Stimulated activated CD8-positive, alpha-beta memory T cell treated with anti-CD3 and anti-CD28 coated beads, Interleukin-4, amount 100 ng/mL, for 1 hour (primary cell): ENCODE measurements around the gene SLC35E4.
A peak's percentile ranks its signal among the peaks of the same experiment; 100 is the strongest.
"Not testable (repeated sequence)": the region's sequence is repeated elsewhere in the genome, so short reads cannot be mapped to it uniquely, and the experiment has no call there.

Experiments
- DNase-seq, 2 donors: peaks; one replicate each; pipeline ENCODE4 v3.0.0-alpha.2; 2020; ENCODE audit warnings: low read depth in 2 of 2, low spot score in 1 of 2

Gene SLC35E4

DNA sequence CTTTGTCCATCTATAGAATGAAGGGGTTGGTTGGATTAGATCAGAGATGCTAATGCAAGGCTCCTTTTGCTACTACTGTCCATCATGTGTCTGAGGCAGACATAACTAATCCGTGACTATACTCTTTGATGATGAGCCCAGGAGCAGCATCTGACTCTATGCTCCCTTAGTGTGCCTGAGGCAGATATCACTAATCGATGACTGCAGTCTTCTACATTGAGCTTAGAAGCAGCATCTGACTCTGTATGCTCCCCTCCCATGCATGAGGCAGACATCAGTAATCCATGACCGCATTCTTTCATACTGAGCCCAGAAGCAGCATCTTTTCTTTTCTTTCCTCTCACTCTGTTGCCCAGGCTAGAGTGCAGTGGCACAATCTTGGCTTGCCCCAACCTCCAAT lies 24.4 kb upstream of the SLC35E4 start:
- no peak for DNase-seq

DNA sequence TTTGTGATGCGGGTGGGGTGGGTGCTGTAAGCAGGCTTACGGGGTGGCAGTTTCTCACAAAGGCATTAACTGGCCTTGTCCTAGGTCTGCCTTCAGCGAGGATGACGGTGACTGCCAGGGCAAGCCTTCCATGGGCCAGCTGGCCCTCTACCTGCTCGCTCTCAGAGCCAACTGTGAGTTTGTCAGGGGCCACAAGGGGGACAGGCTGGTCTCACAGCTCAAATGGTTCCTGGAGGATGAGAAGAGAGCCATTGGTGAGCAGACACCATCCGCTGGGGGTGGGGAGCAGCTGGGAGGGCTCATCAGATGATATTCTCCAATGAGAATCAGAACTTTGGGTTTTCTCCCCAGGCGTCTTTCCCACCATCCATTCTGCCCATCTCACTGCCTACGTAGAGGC lies 22.8 kb upstream of the SLC35E4 start:
- DNase-seq, result no peak

DNA sequence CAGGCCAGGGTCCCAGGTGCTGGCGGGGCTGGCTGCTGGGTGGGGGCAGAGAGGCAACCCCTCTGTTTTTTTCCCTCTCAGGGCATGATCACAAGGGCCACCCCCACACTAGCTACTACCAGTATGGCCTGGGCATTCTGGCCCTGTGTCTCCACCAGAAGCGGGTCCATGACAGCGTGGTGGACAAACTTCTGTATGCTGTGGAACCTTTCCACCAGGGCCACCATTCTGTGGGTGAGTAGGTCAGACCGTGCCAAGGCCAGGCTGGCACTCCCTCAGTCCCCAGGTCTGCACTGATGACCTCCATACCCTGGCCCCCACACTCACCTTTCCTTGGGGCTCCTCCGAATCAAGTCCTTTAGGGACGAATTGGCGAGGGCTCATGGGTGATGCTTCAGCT lies 21.3 kb upstream of the SLC35E4 start:
- DNase-seq, result no peak

DNA sequence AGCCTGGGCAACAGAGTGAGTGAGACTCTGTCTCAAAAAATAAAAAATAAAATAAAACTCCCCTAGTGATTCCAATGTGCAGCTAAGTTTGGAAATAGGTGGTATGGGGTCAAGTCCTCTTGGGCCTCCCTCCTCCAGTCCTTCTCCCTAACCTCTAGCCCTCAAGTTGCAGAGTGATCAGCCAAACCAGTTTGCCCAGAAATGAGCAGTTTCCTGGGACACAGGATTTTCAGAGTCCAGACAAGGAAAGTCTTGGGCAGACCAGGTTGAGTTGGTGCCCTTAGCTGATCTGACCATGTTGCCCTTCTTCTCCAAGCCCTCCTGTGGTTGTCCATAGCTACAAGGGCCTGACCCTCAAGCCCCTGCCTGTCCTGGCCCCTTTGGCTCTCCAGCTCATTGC lies 20.7 kb upstream of the SLC35E4 start:
- no peak for DNase-seq

DNA sequence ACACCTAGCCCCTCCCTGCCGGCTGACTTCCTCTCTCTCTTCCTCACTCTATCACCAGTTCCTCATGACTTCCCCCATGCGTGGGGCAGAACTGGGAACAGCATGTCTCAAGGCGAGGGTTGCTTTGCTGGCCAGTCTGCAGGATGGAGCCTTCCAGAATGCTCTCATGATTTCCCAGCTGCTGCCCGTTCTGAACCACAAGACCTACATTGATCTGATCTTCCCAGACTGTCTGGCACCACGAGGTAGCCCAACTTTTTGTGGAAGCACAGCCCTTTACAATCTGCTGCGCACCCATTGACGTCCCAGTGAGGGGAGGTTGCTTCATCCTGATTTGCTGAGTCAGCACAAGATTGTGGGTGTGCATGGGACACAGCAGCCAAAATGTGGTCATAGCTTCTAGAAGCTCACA lies 20.0 kb upstream of the SLC35E4 start:
- no peak for DNase-seq

DNA sequence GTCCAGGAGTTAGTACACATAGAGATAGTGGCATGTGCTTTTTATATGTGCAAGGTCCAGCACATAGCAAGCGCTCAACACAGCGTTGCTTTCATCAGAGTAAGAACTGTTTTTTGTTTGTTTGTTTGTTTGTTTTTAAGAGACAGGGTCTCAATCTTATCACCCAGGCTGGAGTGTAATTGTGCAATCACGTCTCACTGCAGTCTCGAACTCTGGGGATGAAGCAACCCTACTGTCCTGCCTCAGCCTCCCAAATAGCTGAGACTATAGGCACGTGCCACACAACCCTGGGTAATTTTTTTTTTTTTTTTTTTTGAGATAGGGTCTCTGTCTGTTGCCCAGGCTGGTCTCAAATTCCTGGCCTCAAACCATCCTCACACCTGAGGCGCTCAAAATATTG lies 17.8 kb upstream of the SLC35E4 start:
- DNase-seq, result no peak

DNA sequence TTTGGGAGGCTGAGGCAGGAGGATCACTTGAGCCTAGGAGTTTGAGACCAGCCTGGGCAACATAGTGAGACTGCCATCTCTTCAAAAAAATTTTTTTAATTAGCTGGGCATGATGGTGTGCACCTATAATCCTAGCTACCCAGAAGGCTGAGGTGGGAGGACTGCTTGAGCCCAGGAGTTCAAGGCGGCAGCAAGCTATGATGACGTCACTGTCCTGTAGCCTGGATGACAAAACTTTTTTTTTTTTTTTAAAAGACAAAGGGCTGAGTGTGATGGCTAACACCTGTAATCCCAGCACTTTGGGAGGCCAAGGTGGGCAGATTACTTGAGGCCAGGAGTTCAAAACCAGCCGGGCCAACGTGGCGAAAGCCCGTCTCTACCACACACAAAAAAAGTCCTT lies 15.7 kb upstream of the SLC35E4 start:
- not testable (repeated sequence) for DNase-seq

DNA sequence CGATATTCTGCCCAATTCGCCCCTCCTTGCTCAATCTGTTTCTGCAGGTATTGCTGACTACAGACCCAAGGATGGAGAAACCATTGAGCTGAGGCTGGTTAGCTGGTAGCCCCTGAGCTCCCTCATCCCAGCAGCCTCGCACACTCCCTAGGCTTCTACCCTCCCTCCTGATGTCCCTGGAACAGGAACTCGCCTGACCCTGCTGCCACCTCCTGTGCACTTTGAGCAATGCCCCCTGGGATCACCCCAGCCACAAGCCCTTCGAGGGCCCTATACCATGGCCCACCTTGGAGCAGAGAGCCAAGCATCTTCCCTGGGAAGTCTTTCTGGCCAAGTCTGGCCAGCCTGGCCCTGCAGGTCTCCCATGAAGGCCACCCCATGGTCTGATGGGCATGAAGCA lies 9.2 kb upstream of the SLC35E4 start:
- no peak for DNase-seq

DNA sequence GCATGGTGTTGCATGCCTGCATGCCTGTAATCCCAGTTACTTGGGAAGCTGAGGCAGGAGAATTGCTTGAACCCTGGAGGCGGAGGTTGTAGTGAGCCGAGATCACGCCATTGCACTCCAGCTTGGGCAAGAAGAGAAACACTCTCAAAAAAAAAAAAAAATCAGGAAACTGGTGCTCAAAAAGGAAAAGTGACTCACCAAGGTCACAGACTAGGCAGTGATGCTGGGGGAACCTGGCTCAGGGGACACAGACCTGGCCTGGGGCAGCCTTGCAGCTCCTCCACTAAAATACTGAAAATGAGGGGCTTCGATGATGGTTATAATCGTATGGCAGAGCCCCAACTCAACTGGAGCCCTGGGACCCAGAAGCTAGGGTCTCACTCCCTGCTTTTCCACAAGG lies 8.1 kb upstream of the SLC35E4 start:
- no peak for DNase-seq

DNA sequence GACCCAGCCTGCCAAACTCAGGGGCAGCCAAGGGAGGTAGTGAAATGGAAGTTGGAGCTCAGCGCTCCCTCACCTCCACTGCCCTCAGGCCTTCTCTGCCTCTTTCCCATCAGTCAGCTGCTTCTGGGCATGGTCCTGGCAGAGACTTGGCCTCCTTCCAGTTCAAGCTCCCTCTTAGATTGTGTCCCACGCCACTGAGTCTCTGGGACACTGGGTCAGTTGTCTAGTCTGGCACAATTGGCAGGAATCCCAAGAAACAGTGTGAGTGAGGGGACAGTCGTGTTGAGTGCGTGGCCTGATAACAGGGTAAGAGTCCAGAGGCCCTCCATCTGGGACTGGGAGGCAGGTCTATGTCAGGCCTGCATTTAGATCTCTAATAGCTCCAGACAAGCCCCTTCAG lies 7.1 kb upstream of the SLC35E4 start:
- DNase-seq, result no peak

DNA sequence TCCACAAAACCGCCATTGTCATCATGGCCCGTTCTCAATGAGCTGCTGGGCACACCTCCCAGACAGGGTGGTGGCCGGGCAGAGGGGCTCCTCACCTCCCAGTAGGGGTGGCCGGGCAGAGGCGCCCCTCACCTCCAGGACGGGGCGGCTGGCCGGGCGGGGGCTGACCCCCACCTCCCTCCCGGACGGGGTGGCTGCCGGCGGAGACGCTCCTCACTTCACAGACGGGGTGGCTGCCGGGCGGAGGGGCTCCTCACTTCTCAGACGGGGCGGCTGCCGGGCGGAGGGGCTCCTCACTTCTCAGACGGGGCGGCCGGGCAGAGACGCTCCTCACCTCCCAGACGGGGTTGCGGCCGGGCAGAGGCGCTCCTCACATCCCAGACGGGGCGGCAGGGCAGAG lies 4.1 kb upstream of the SLC35E4 start:
- DNase-seq, result not testable (repeated sequence)

DNA sequence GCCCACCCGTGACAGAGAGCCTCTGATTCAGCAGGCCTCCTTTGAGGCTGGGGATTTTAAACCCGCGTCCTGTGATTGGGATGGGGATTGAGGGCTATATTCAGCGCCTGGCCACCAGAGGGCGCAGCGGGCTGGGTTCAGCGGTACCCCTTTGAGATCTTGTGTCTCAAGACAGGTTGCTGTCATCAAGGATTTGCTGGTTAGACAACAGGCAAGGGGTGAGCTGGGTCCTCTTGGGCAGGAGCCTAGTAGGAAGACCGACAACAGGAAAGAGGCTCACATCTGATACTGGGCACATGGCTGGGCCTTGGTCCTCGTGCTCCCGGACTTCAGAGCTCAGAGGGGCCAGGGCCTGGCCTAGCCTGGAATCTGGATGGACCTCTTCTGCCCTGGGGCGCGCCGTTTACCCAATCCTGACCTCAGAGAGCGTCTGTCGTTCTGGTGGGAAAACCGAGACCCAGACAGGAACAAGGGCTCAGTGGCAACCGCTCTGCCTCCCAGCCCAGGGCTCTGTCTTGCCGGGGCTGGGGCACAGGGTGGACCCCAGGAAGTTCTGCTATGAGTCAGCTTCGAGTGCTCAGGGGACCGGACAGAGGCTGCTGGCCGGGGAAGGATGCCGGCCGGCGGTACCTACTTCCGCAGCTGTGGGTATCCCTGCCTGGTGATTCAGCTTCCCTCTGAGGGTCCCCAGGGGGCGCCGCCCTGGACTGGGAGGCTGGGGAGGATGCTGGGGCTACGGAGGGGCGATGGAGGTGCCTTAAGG lies 929 bp upstream of the SLC35E4 start:
- DNase-seq, result peak; percentile 87 to 90

DNA sequence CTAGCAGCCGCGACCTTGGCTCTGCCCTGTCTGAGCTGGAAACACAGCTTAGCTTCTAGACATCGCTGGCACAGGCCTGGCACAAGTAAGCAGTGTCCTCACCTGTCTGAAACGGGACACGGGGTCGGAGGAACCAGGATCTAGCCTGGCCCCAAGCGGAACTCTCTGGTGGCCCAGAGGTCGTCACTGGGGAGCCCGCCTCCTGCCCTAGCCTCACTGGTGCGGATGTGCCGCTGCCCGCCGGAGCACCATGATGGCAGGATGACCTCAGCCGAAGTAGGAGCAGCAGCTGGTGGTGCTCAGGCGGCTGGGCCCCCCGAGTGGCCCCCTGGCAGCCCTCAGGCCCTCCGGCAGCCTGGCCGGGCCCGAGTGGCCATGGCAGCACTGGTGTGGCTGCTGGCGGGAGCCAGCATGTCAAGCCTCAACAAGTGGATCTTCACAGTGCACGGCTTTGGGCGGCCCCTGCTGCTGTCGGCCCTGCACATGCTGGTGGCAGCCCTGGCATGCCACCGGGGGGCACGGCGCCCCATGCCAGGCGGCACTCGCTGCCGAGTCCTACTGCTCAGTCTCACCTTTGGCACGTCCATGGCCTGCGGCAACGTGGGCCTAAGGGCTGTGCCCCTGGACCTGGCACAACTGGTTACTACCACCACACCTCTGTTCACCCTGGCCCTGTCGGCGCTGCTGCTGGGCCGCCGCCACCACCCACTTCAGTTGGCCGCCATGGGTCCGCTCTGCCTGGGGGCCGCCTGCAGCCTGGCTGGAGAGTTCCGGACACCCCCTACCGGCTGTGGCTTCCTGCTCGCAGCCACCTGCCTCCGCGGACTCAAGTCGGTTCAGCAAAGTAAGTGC lies 871 bp downstream of the SLC35E4 start:
- DNase-seq, result no peak

DNA sequence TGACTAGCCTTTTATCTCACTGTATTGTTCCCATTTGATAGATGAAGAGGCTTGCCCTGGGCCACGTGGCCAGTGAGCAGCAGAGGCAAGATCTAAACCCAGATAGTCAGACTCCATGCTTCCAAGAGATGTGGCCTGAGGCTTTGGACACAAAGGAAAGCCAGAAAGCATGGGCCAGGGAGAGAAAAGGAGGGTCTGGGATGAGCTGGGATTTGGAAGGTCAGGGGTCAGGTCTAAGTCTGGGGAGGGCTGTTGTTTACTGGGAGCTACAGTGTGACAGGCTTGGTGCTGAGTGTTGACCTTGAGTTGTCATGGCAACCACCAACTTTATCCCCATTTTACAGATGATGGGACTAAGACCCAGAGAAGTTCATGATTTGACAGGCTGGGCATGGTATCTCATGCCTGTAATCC lies 2.1 kb downstream of the SLC35E4 start:
- no peak for DNase-seq

DNA sequence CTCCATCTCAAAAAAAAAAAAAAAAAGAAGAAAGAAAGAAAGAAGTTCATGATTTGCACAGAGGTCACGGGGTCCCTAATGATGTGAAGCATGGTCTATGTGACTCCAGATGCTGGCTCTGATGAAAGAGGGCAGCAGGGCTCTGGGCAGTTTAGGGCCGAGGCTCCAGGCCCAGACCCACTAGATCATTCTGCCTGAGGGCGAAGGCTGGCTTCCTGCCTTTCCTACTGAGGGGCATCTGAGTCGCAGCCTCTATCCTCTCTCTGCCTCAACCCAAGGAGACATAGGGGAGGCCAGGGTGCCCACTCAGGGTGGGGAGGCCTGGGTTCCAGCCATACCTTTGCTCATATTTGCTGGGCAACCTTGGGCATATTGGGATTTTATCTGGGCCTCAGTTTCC lies 4.8 kb downstream of the SLC35E4 start:
- no peak for DNase-seq

DNA sequence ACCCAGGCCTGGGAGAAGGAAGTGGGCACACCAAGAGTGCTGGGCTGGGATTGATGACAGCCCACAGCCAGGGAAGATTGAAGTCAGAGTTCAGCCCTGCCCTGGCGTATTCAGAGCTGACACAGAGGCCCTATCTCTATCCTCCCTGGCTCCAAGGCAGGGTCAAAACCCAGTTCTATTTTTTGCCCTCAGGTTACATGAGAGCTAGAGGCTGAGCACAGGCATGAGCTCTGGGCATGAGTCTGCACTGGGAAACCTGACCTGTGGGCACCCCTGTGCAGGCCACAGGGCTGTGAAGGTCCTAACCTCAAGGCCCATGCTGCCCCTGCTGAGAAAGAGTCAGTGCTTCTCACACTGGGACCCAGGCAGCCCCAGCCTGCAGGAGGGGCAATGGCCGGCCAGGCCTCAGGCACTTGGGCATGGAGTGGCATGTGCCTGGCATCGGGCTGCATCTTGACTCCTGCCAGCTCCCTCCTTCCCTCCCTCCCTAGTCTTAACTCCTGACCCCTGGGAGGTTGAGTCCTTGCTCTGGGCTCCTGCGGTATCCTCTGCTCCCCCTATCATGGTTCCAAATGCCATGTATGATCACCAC lies 5.4 kb downstream of the SLC35E4 start:
- no peak for DNase-seq

DNA sequence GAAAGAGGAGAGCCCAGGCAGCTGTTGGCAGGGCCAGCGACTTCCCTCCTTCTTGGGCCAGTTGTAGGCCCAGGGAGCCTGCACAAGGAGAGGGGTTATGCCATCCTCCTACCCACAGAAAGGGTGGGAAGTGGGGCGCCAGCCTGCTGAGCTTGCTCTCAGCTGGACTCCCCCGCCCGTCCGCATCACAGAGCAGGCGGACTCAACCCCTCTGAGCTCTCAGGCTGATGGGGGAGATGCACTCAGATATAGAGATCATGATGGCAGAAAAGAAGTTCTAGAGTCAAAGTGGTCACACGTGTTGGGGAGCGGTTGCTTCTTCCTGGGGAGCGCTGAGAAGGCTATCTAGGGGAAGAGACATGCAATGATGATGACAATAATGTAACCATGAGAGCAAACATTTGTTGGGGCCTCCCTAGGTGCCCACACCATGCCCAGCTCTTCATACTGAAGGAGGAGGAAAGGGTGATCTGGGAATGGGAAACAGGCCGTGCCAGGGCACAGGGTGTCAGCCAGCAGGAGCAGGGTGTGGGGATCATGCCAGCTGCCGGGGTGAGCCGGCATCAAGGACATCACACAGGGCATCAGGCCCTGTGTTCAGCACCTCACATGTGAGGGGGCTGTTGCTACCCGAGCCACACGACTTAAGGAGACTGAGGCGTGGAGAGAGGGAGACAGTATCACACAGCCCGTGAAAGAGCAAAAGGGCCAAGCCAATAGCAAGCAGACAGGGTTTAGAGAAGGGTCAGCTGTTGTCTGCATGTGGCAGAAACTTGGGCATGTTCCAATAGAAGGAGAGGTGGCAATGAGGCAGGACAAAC lies 7.7 kb downstream of the SLC35E4 start:
- no peak for DNase-seq

DNA sequence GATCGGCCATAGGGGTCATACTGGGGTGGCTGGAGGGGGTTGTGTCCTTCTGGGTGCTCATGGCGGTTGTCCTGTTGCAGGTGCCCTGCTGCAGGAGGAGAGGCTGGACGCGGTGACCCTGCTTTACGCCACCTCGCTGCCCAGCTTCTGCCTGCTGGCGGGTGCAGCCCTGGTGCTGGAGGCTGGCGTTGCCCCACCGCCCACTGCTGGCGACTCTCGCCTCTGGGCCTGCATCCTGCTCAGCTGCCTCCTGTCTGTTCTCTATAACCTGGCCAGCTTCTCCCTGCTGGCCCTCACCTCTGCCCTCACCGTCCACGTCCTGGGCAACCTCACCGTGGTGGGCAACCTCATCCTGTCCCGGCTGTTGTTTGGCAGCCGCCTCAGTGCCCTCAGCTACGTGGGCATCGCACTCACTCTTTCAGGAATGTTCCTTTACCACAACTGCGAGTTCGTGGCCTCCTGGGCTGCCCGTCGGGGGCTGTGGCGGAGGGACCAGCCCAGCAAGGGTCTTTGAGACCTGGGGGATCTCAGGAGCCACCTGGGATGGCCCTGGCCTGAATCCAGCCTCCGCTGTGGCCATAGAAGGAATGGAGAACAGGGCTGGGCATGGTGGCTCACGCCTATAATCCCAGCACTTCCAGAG lies 11.1 kb downstream of the SLC35E4 start:
- no peak for DNase-seq

DNA sequence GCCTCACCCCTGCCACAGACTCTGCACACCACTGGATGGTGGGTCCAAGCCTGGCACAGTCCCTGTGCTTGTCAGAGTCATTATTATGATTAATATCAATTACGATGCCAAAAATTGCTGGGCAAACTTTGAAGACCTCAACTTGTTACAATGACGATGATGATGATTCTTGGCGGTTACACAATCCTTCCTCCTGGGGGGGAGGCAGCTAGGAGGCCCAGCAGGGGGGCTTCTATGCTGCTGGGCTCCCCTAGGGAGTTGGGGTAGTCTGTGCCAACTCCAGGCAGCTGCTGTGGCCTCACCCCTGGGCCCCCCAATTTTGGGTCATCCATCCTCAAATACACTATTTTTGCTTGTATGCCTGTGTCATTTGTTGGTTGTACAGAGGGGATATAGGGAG lies 12.0 kb downstream of the SLC35E4 start:
- DNase-seq, result no peak

DNA sequence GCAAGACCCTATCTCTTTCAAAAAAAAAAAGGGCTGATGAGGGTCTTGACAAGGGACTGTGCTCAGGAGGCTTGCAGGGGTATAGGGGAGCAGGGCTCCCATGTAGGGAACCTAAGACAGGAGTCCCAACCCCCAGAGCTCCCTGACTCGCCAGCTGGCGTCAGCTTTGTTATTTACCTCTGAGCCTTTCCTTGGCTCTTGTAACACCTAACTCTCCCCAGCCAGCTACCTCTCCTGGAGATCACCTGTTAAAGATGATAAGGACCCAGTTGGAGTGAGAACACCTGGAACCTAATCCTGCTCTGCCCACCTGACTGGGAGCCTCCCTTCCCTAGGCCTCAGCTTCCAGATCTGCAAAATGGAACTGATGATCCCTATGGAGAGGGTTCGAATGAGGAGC lies 13.2 kb downstream of the SLC35E4 start:
- DNase-seq, result no peak
